ENCODE results near the gene DENND1C. TPM values are rescaled to one million over a fixed set of nuclear protein-coding genes. Genes with fewer than 3 reads are reported as not detected.
"Not testable (repeated sequence)": the region's sequence is repeated elsewhere in the genome, so short reads cannot be mapped to it uniquely, and the experiment has no call there.

The DENND1C gene
- total RNA-seq, 4 donors from 2014 or later: 1.1 to 8.1 (median 2.5) TPM

DNA sequence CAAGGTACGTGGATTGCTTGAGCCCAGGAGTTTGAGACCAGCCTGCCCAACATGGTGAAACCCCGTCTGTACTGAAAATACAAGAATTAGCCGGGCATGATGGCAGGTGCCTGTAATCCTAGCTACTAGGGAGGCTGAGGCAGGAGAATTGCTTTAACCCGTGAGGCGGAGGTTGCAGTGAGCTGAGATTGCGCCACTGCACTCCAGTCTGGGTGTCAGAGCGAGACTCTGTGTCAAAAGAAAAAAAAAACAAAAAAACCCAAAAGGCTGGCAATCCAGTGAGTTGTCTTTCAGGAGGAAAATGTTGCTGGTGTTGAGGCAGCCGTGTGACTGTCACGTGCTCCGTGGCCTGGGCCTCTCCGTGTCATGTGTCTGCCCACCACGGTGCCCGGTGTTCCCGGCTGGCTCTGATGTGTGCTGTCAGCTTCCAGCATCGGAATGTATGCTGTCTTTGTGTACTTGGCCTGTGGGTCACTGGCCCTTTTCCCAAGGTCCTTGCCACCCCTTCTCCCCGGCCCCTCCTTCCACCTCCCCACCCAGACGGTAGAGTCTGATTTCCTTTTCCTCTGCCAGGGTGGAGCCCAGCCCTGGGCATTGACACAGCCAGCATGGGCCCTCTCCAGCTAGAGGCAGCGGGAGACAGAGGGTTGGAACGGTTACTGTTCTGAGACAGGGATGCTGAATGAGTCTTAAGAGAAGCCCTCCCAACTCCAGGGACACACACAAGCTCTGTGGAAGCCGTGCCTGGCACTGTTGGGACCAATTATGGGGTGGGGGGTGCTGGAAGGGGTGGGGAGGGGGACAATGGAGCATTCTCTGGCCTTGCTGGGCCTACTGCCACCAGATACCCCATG is 27.8 kb upstream of the DENND1C start:
- Histone ChIP-seq H3K36me3 (no peaks in the 10 kb centered on the region), H3K4me3 (no peak overlapping the region), H3K4me1 (peaks cover 0 to 9% (median 0%) of the 10 kb centered on the region in 4 donors), H3K9me3 (no peaks in the 10 kb centered on the region), H3K27ac (peak overlapping the region; percentile 48 to 94 (median 84)), H3K27me3 (peaks cover 0 to 2% of the 10 kb centered on the region in 2 donors)
- DNase-seq (ENCODE audit: low spot score in 2 of 2): peak in 1 of 2 donors; percentile 30
- TF ChIP-seq POLR2A (IDR thresholded peaks at IDR 0.05): no peak
- peak; percentile 70 to 91 for TF ChIP-seq EP300 (IDR thresholded peaks at IDR 0.05)
- WGBS, 2 donors: 41 to 45% methylated on average over 20 of the region's 20 CpGs

DNA sequence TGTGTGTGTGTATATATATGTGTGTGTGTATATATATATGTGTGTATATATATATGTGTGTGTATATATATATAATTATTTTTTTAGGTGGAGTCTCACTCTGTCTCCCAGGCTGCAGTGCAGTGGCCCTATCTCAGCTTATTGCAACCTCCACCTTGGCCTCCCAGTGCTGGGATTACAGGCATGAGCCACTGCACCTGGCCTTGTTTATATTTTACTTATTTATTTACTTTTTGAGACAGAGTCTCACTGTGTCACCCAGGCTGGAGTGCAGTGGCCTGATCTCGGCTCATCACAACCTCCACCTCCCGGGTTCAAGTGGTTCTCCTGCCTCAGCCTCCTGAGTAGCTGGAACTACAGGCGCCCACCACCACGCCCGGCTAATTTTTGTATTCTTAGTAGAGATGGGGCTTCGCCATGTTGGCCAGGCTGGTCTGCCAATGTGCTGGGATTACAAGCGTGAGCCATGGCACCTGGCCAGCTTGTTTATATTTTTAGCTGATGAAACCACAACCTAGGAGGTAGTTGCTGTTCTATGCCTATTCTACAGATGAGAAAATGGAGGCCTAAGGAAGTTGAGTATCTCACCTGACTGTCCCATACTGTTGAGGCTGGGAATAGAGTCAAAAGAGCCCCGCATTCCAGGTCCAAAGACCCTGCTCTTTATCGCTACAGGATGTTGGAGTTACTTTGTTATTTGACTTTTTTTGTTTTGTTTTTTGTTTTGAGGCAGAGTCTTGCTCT is 26.6 kb upstream of the DENND1C start:
- H3K4me3 ChIP-seq; H3K4me1 ChIP-seq; H3K9me3 ChIP-seq; H3K27me3 ChIP-seq; DNase-seq (ENCODE audit: low spot score in 2 of 2); H3K36me3 ChIP-seq: not testable (repeated sequence)
- H3K27ac ChIP-seq: peak overlapping the region in 3 of 4 donors; percentile 78 to 94 (median 89)
- 85 to 87% methylated on average over 9 of the region's 9 CpGs for WGBS, 2 donors

DNA sequence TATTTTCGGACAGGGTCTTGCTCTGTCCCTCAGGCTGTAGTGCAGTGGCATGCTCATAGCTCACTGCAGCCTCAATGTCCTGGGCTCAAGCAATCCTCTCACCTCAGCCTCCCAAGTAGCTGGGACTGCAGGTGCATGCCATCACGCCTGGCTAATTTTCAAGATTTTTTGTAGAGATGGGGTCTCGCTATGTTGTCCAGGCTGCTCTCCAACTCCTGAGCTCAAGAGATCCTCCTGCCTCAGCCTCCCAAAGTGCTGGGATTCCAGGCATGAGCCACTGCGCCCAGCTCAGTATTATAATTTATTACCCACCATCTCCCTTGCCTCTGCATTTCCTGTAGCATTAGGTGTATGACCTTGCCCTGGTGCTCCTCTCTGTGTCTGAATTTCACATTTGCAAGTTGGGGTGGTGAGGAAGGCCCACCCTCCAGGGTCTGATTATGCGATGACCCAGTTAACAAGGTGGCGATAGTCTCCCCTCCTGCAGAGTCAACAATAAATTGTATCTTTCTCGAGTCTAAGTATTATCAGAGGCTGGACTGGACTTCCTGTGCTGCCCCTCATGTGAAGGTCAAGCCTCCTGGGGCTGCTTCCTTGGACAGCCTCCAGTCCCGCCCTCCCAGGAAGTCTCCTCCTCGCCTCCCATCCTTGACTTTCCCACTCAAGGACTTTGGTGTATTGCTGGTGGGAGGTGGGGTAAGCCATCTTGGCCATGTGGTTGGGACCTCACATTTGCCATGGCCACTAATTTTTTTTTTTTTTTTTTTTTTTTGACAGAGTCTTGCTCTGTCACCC is 22.0 kb upstream of the DENND1C start:
- Histone ChIP-seq H3K36me3 (peaks cover 0 to 4% (median 0%) of the 10 kb centered on the region in 3 donors), H3K4me1 (peaks cover 0 to 15% (median 11%) of the 10 kb centered on the region in 4 donors), H3K27me3 (peaks cover 0 to 33% of the 10 kb centered on the region in 2 donors), H3K4me3 (no peak overlapping the region), H3K27ac (no peak overlapping the region), H3K9me3 (no peaks in the 10 kb centered on the region)
- no peak for TF ChIP-seq POLR2A (IDR thresholded peaks at IDR 0.05)
- TF ChIP-seq, protein P1, sequence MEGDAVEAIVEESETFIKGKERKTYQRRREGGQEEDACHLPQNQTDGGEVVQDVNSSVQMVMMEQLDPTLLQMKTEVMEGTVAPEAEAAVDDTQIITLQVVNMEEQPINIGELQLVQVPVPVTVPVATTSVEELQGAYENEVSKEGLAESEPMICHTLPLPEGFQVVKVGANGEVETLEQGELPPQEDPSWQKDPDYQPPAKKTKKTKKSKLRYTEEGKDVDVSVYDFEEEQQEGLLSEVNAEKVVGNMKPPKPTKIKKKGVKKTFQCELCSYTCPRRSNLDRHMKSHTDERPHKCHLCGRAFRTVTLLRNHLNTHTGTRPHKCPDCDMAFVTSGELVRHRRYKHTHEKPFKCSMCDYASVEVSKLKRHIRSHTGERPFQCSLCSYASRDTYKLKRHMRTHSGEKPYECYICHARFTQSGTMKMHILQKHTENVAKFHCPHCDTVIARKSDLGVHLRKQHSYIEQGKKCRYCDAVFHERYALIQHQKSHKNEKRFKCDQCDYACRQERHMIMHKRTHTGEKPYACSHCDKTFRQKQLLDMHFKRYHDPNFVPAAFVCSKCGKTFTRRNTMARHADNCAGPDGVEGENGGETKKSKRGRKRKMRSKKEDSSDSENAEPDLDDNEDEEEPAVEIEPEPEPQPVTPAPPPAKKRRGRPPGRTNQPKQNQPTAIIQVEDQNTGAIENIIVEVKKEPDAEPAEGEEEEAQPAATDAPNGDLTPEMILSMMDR (IDR thresholded peaks at IDR 0.05): no peak
- DNase-seq (ENCODE audit: low spot score in 2 of 2): no peak
- WGBS, 2 donors: 77 to 83% methylated on average over 9 of the region's 9 CpGs

DNA sequence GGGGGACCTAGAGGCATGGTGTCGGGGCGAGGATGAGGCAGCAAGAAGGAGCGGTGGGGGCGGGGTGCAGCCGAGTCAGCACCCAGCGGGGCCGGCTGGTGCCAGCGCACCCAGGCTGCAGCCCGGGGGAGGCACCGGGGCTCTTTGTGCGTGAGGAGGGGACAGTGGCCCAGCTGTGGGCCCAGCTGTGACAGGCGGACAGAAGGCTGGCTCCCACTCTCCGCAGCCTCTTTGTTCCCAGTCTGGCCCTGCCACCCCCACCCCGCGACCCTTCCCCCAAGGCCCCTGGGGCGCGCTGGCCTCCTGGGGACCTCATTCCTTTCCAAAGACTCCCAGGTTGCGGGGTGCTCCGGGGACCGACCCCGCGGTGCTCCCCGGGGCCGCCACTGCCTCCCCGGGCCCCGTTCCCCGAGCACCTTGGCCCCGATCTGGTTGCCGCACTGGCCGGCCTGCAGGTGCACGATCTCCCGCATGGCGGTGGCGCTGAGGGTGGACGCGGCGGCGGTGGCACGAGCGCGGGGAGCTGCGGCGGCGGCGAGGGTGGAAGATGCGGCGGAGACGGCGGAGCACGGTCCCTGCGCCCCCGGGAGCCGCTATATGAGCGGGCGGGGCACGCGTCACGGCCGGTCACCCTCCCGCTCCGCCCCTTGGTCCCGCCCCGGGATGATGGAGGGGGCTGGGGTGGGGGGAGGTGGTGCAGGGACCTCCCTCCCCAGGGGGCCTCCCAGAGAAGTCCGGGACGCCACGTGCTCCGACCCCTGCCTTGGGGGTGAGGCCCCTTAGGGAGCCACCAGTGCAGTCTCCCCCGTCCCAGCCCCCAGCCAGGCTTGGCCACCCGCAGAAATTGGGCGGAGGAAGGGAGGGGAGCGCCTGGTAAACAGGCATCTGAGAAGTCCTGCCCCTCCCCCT is 20.4 kb upstream of the DENND1C start, which contains the start of gene TUBB4A:
Gene TUBB4A (minus strand): TSS at position 570 of the 909 bp plus-strand sequence. CDS start 97 bp downstream, at position 473.
- H3K27ac ChIP-seq: peak within 1 kb of the TSS; percentile 47 to 85 (median 60)
- no peak for DNase-seq (ENCODE audit: low spot score in 2 of 2)
- peak within 1 kb of the TSS; percentile 43 to 62 (median 46) for H3K4me3 ChIP-seq
- TF ChIP-seq POLR2A (IDR thresholded peaks at IDR 0.05) (peak in 1 of 2 donors; percentile 59), EP300 (IDR thresholded peaks at IDR 0.05) (peak in 1 of 2 donors; percentile 21)
- TF ChIP-seq, protein P1 (IDR thresholded peaks at IDR 0.05): peak in 1 of 5 experiments; percentile 13
- peaks cover 0 to 7% (median 0%) of the 10 kb centered on the region in 3 donors for H3K36me3 ChIP-seq
- no peaks in the 10 kb centered on the region for H3K9me3 ChIP-seq
- peaks cover 0 to 33% of the 10 kb centered on the region in 2 donors for H3K27me3 ChIP-seq
- WGBS, 2 donors: 0 to 2% methylated on average over 7 to 15 of the region's 71 CpGs
- H3K4me1 ChIP-seq: peaks cover 0 to 15% (median 11%) of the 10 kb centered on the region in 4 donors
